HepG2 (cell line): ENCODE measurements around the gene SLC25A19. TPM values are rescaled to one million over a fixed set of nuclear protein-coding genes. Genes with fewer than 3 reads are reported as not detected.

Experiments
- ASH2L ChIP-seq: fragments of 300-600, 200-600 bp; sonication (generic); IDR thresholded peaks from 2 replicates; pipeline ENCODE4 v1.7.0; 2017; ENCODE audit warnings: low read depth, mild to moderate bottlenecking, moderate library complexity, mixed read lengths, low read length; ENCODE audit not compliant: insufficient read length
- CBX2 ChIP-seq, 2 experiments: fragments of 200-600 bp in 1 of 2; sonication (generic); formaldehyde crosslinking in 1 of 2; IDR thresholded peaks; 2 replicates each; pipeline versions ENCODE4 v1.7.0 to v1.8.1; 2018 to 2022; ENCODE audit warnings: low read depth in 2 of 2, low read length in 1 of 2, mild to moderate bottlenecking in 1 of 2, missing genetic modification reagents in 1 of 2
- JUN ChIP-seq: sonication (generic); formaldehyde crosslinking; IDR thresholded peaks from 2 replicates; pipeline ENCODE4 v1.4.0; 2020; ENCODE audit warnings: mild to moderate bottlenecking, missing genetic modification reagents
- MYNN ChIP-seq: sonication (generic); formaldehyde crosslinking; IDR thresholded peaks from 2 replicates; pipeline ENCODE4 v1.4.0; 2020; ENCODE audit warnings: mild to moderate bottlenecking, low read depth, missing genetic modification reagents
- NR2C2 ChIP-seq: sonication (generic); formaldehyde crosslinking; IDR thresholded peaks from 2 replicates; pipeline ENCODE4 v1.4.0; 2020; ENCODE audit warnings: missing genetic modification reagents, mild to moderate bottlenecking, moderate library complexity, borderline replicate concordance
- NRL ChIP-seq: sonication (generic); formaldehyde crosslinking; IDR thresholded peaks from 2 replicates; pipeline ENCODE4 v1.5.0; 2020; ENCODE audit warnings: missing genetic modification reagents, mild to moderate bottlenecking, moderate library complexity, borderline replicate concordance
- ONECUT2 ChIP-seq: sonication (generic); formaldehyde crosslinking; IDR thresholded peaks from 2 replicates; pipeline ENCODE4 v1.4.0; 2020; ENCODE audit warnings: missing genetic modification reagents
- RBM22 ChIP-seq: fragments of 200-400 bp; formaldehyde crosslinking; optimal IDR thresholded peaks from 2 replicates; pipeline ENCODE3; 2017; ENCODE audit warnings: mild to moderate bottlenecking, low read length, moderate library complexity
- TAF15 ChIP-seq: fragments of 200-400 bp; formaldehyde crosslinking; IDR thresholded peaks from one replicate; pipeline ENCODE4 v1.6.1; 2018; ENCODE audit warnings: mild to moderate bottlenecking, low read depth, low read length; ENCODE audit not compliant: poor library complexity, severe bottlenecking
- TCF12 ChIP-seq, 2 experiments: fragments of 450-650 bp in 1 of 2; sonication (generic) in 1 of 2; formaldehyde crosslinking in 1 of 2; IDR thresholded peaks; 2 replicates each; pipeline versions ENCODE4 v1.6.1 to v1.8.0; 2017 to 2022; ENCODE audit warnings: antibody characterized with exemption in 1 of 2, mild to moderate bottlenecking in 1 of 2, missing genetic modification reagents in 1 of 2, moderate library complexity in 1 of 2
- TOE1 ChIP-seq: sonication (generic); formaldehyde crosslinking; IDR thresholded peaks from 2 replicates; pipeline ENCODE4 v1.4.0; 2020; ENCODE audit warnings: mild to moderate bottlenecking, missing genetic modification reagents
- ZBTB38 ChIP-seq: sonication (generic); formaldehyde crosslinking; IDR thresholded peaks from 2 replicates; pipeline ENCODE4 v1.5.1; 2020; ENCODE audit warnings: mild to moderate bottlenecking, missing genetic modification reagents
- ZFP36L2 ChIP-seq: sonication (generic); formaldehyde crosslinking; IDR thresholded peaks from 2 replicates; pipeline ENCODE4 v1.4.0; 2020; ENCODE audit warnings: missing genetic modification reagents
- ZFP82 ChIP-seq: sonication (generic); formaldehyde crosslinking; IDR thresholded peaks from 2 replicates; pipeline ENCODE4 v1.5.1; 2020; ENCODE audit warnings: mild to moderate bottlenecking, missing genetic modification reagents, borderline replicate concordance
- ZKSCAN8 ChIP-seq: IDR thresholded peaks from 2 replicates; pipeline ENCODE4 v1.6.1; 2016; ENCODE audit warnings: borderline replicate concordance, missing genetic modification reagents, missing compliant biosample characterization
- ZNF761 ChIP-seq: sonication (generic); formaldehyde crosslinking; conservative IDR thresholded peaks from 2 replicates; pipeline ENCODE4 v1.4.0; 2020; ENCODE audit warnings: mild to moderate bottlenecking, missing genetic modification reagents
- ZNF788 ChIP-seq: sonication (generic); formaldehyde crosslinking; IDR thresholded peaks from 2 replicates; pipeline ENCODE4 v1.5.0; 2020; ENCODE audit warnings: mild to moderate bottlenecking, missing genetic modification reagents, borderline replicate concordance
- ZNF879 ChIP-seq: sonication (generic); formaldehyde crosslinking; IDR thresholded peaks from 2 replicates; pipeline ENCODE4 v1.8.1; 2023; ENCODE audit warnings: missing genetic modification reagents
- polyA plus RNA-seq, 8 experiments: library from polyadenylated mRNA; depleted of rRNA in 3 of 8; stranded (reverse) in 7 of 8; unstranded in 1 of 8; fragments of >200 nt; fragmentation: Illumina TruSeq in 4 of 8; extraction: Trizol in 4 of 8; gene quantifications; 2 replicates each; pipeline versions ENCODE4 v1.2.1 to v1.2.3, GENCODE V29; 2011 to 2016; ENCODE audit warnings: low read depth in 4 of 8, missing spikeins in 1 of 8, mixed read lengths in 1 of 8; ENCODE audit not compliant: insufficient read depth in 1 of 8
- total RNA-seq, 5 experiments: library from RNA; depleted of rRNA; stranded (reverse); fragments of >200 nt; fragmentation: Illumina TruSeq; extraction: Trizol; gene quantifications; 2 replicates each; pipeline ENCODE4 v1.2.3, GENCODE V29; 2016; ENCODE audit warnings: low read depth in 1 of 5
- TF ChIP-seq, protein P1 (sequence below): sonication (generic); formaldehyde crosslinking; IDR thresholded peaks from 2 replicates; pipeline ENCODE4 v1.5.0; 2020; ENCODE audit warnings: missing genetic modification reagents, mild to moderate bottlenecking, borderline replicate concordance
- TF ChIP-seq, protein P2 (sequence below): sonication (generic); formaldehyde crosslinking; IDR thresholded peaks from 2 replicates; pipeline ENCODE4 v1.5.0; 2020; ENCODE audit warnings: missing genetic modification reagents
- TF ChIP-seq, protein P3 (sequence below): IDR thresholded peaks from 2 replicates; pipeline ENCODE4 v1.6.1; 2016
- TF ChIP-seq, protein P4 (sequence below): sonication (generic); formaldehyde crosslinking; IDR thresholded peaks from 2 replicates; pipeline ENCODE4 v1.5.0; 2020; ENCODE audit warnings: mild to moderate bottlenecking, missing genetic modification reagents, moderate library complexity

Gene SLC25A19
- total and polyA plus RNA-seq, 2 of the 13 experiments (the other 11 are each of a cell fraction or from before 2014, with no cell fraction given): 24.4 to 41.4 TPM

DNA sequence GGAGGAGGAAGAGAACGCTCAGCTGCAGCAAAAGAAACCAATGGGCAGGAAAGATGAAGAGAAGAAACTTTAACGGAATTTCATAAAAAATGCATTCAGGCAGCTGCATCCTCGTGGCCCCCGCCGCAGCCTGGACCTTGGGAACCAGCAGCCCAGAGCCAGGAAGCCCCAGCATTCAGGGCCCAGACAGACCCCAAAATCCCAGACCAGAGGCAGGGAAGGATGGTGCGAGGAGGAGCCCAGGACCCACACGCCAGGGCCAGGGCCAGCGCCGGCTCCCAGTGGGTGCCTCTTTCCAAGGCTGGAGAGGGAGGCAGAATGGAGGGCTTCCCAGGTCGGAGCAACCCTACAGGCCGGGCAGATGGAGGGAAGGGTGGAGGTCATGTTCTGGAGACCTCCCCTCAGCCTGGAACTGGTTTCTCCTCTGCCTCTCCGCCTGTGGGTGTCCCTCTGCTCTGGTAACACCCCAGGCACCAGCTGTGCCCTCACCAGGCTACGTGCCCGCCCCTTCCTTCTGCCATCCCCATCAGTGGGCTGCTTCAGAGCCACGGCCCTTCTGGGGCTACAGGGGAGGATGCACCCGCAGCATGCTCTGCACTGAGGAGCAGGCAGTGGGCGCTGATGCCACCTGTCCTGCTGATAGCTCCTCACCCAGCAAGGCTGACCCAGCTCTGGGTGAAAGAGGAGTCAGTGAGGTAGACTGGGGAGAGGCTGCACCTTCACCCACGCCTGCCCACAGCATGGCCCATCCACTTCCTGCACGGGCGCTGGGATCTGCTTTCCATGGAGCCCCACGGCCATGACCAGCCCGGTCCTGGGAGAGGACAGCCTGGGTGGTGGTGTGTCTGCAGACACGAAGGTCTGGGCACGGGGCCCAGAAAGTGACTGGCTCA is 17.0 kb downstream of the SLC25A19 start (continued):
- TF ChIP-seq, protein P1, sequence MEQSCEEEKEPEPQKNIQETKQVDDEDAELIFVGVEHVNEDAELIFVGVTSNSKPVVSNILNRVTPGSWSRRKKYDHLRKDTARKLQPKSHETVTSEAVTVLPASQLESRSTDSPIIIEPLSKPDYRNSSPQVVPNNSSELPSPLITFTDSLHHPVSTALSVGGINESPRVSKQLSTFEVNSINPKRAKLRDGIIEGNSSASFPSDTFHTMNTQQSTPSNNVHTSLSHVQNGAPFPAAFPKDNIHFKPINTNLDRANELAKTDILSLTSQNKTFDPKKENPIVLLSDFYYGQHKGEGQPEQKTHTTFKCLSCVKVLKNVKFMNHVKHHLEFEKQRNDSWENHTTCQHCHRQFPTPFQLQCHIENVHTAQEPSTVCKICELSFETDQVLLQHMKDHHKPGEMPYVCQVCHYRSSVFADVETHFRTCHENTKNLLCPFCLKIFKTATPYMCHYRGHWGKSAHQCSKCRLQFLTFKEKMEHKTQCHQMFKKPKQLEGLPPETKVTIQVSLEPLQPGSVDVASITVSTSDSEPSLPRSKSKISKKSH (CRISPR knock-in tag): peak; percentile 90
- no peak for TF ChIP-seq ZFP36L2 (CRISPR knock-in tag)
- TF ChIP-seq, protein P2, sequence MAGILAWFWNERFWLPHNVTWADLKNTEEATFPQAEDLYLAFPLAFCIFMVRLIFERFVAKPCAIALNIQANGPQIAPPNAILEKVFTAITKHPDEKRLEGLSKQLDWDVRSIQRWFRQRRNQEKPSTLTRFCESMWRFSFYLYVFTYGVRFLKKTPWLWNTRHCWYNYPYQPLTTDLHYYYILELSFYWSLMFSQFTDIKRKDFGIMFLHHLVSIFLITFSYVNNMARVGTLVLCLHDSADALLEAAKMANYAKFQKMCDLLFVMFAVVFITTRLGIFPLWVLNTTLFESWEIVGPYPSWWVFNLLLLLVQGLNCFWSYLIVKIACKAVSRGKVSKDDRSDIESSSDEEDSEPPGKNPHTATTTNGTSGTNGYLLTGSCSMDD (CRISPR knock-in tag): no peak
- peak; percentile 78 for TF ChIP-seq TAF15
- TF ChIP-seq JUN (CRISPR knock-in tag): 0 out of 2 replicates have a peak, but pooled peaks have one; percentile 29
- no peak for TF ChIP-seq MYNN (CRISPR knock-in tag)
- 0 out of 2 replicates have a peak, but pooled peaks have one; percentile 48 for TF ChIP-seq TOE1 (CRISPR knock-in tag)
- no peak for TF ChIP-seq ZFP82 (CRISPR knock-in tag)
- TF ChIP-seq, protein P3, sequence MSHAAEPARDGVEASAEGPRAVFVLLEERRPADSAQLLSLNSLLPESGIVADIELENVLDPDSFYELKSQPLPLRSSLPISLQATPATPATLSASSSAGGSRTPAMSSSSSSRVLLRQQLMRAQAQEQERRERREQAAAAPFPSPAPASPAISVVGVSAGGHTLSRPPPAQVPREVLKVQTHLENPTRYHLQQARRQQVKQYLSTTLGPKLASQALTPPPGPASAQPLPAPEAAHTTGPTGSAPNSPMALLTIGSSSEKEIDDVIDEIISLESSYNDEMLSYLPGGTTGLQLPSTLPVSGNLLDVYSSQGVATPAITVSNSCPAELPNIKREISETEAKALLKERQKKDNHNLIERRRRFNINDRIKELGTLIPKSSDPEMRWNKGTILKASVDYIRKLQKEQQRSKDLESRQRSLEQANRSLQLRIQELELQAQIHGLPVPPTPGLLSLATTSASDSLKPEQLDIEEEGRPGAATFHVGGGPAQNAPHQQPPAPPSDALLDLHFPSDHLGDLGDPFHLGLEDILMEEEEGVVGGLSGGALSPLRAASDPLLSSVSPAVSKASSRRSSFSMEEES: no peak
- TF ChIP-seq, protein P4, sequence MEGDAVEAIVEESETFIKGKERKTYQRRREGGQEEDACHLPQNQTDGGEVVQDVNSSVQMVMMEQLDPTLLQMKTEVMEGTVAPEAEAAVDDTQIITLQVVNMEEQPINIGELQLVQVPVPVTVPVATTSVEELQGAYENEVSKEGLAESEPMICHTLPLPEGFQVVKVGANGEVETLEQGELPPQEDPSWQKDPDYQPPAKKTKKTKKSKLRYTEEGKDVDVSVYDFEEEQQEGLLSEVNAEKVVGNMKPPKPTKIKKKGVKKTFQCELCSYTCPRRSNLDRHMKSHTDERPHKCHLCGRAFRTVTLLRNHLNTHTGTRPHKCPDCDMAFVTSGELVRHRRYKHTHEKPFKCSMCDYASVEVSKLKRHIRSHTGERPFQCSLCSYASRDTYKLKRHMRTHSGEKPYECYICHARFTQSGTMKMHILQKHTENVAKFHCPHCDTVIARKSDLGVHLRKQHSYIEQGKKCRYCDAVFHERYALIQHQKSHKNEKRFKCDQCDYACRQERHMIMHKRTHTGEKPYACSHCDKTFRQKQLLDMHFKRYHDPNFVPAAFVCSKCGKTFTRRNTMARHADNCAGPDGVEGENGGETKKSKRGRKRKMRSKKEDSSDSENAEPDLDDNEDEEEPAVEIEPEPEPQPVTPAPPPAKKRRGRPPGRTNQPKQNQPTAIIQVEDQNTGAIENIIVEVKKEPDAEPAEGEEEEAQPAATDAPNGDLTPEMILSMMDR: no peak; the same call in 1 of the 2 replicates
- no peak for TF ChIP-seq TCF12 (IDR thresholded peaks at IDR 0.05)
- no peak for TF ChIP-seq TCF12 (CRISPR knock-in tag; IDR thresholded peaks at IDR 0.05)
- TF ChIP-seq ZNF761 (CRISPR knock-in tag): no peak
- TF ChIP-seq ZBTB38 (CRISPR knock-in tag): peak; percentile 49; the same call in 1 of the 2 replicates
- no peak for TF ChIP-seq NRL (CRISPR knock-in tag)
- no peak for TF ChIP-seq ZKSCAN8 (CRISPR knock-in tag)
- TF ChIP-seq ZNF788 (CRISPR knock-in tag): peak; percentile 34; the same call in 1 of the 2 replicates
- no peak for TF ChIP-seq NR2C2
- peak; percentile 41 for TF ChIP-seq RBM22
- peak; percentile 58; the same call in 1 of the 2 replicates for TF ChIP-seq ZNF879 (CRISPR knock-in tag)
- TF ChIP-seq CBX2 (IDR thresholded peaks at IDR 0.05; ENCODE audit: low read depth, low read length): no peak
- no peak for TF ChIP-seq CBX2 (CRISPR knock-in tag; IDR thresholded peaks at IDR 0.05; ENCODE audit: low read depth)
- peak; percentile 18; the same call in 1 of the 2 replicates for TF ChIP-seq ONECUT2 (CRISPR knock-in tag)
- TF ChIP-seq ASH2L: peak; percentile 2
